ENCODE results near the gene ZNF280B. TPM values are rescaled to one million over a fixed set of nuclear protein-coding genes. Genes with fewer than 3 reads are reported as not detected.

The ZNF280B gene
- total and polyA plus RNA-seq, 2 donors (not counting 1 experiment from before 2014, with no cell fraction given): 0.67 to 3.5 TPM

- H3K9ac ChIP-seq (ENCODE audit: low read length): no peak overlapping the region
- H3K27ac ChIP-seq (ENCODE audit: low read length in 2 of 2): no peak overlapping the region
- ATAC-seq (ENCODE audit: low read depth): no peak
- POLR2A ChIA-PET: no interaction called here
- peaks cover 8 to 10% of the 10 kb centered on the region in 2 donors for H3K4me1 ChIP-seq (ENCODE audit: control insufficient read depth in 2 of 2, insufficient read depth in 2 of 2, low read length in 2 of 2)
- Mint-ChIP-seq H3K4me3 (no peak overlapping the region), H3K27me3 (no peaks in the 10 kb centered on the region), H3K4me1 (peaks cover 13% of the 10 kb centered on the region), H3K9me3 (ENCODE audit: insufficient read depth) (no peaks in the 10 kb centered on the region), H3K27ac (no peak overlapping the region)
- CTCF ChIA-PET: interaction anchor here (0.7 to 2.1 kb wide), 3 partner anchors 92 to 203 kb away, joined by 3 to 9 read pairs (median 3); no protein-coding TSS in a partner anchor
- no peak overlapping the region for H2AFZ ChIP-seq (ENCODE audit: insufficient read depth, low read depth, low read length, poor library complexity, severe bottlenecking)
- WGBS (ENCODE audit: insufficient coverage): 94% methylated on average over 6 of the region's 9 CpGs
- no peak for DNase-seq
- intact Hi-C loops (cut with micrococcal nuclease): no loop called here
- TF ChIP-seq CTCF (IDR thresholded peaks at IDR 0.05) (no peak), EZH2 (IDR thresholded peaks at IDR 0.05; ENCODE audit: borderline replicate concordance, insufficient read depth, low read depth, low read length, poor library complexity, severe bottlenecking) (no peak)
- no peaks in the 10 kb centered on the region for H4K20me1 ChIP-seq (ENCODE audit: control insufficient read depth, insufficient read depth, low read length, poor library complexity, severe bottlenecking)
- H3K36me3 ChIP-seq (replicated peaks in 1 of 2; ENCODE audit: control extremely low read depth in 1 of 2, control insufficient read depth in 1 of 2, extremely low read depth in 1 of 2, insufficient read depth in 2 of 2, low read length in 1 of 2): no peaks in the 10 kb centered on the region
- H3K4me2 ChIP-seq (replicated peaks; ENCODE audit: low read depth, low read length, poor library complexity, severe bottlenecking): no peak overlapping the region
- no peaks in the 10 kb centered on the region for H3K27me3 ChIP-seq (replicated peaks in 1 of 4; ENCODE audit: control extremely low read depth in 1 of 4, control insufficient read depth in 3 of 4, insufficient read depth in 4 of 4, low read length in 3 of 4)
- H3K4me3 ChIP-seq (ENCODE audit: control extremely low read depth in 1 of 5, extremely low read depth in 1 of 5, insufficient read depth in 1 of 5, low read depth in 2 of 5, low read length in 4 of 5): no peak overlapping the region
- H3K9me3 ChIP-seq (ENCODE audit: control extremely low read depth in 1 of 3, control insufficient read depth in 2 of 3, insufficient read depth in 1 of 3, low read length in 2 of 3): peaks cover 0 to 17% (median 0%) of the 10 kb centered on the region in 3 donors
- no peaks in the 10 kb centered on the region for H3K79me2 ChIP-seq (ENCODE audit: control insufficient read depth, insufficient read depth, low read length)
These were observed 47.1 kb upstream of the ZNF280B start for GRCh38 chr22:22555596-22555995.

GRCh38 chr22:22554587-22555284, 46.2 kb upstream of the ZNF280B start:
- no peak overlapping the region for H3K27ac Mint-ChIP-seq
- H3K4me1 ChIP-seq (ENCODE audit: control insufficient read depth in 2 of 2, insufficient read depth in 2 of 2, low read length in 2 of 2): peaks cover 8 to 10% of the 10 kb centered on the region in 2 donors
- ATAC-seq (ENCODE audit: low read depth): no peak
- H3K4me3 Mint-ChIP-seq: no peak overlapping the region
- no peaks in the 10 kb centered on the region for H4K20me1 ChIP-seq (ENCODE audit: control insufficient read depth, insufficient read depth, low read length, poor library complexity, severe bottlenecking)
- no peak overlapping the region for H3K9ac ChIP-seq (ENCODE audit: low read length)
- no peak overlapping the region for H3K4me2 ChIP-seq (replicated peaks; ENCODE audit: low read depth, low read length, poor library complexity, severe bottlenecking)
- peaks cover 9% of the 10 kb centered on the region for H3K4me1 Mint-ChIP-seq
- no peaks in the 10 kb centered on the region for H3K27me3 Mint-ChIP-seq
- no peak for DNase-seq
- no peak overlapping the region for H3K4me3 ChIP-seq (ENCODE audit: control extremely low read depth in 1 of 5, extremely low read depth in 1 of 5, insufficient read depth in 1 of 5, low read depth in 2 of 5, low read length in 4 of 5)
- TF ChIP-seq CTCF (IDR thresholded peaks at IDR 0.05) (no peak), EZH2 (IDR thresholded peaks at IDR 0.05; ENCODE audit: borderline replicate concordance, insufficient read depth, low read depth, low read length, poor library complexity, severe bottlenecking) (no peak)
- no peak overlapping the region for H2AFZ ChIP-seq (ENCODE audit: insufficient read depth, low read depth, low read length, poor library complexity, severe bottlenecking)
- H3K9me3 ChIP-seq (ENCODE audit: control extremely low read depth in 1 of 3, control insufficient read depth in 2 of 3, insufficient read depth in 1 of 3, low read length in 2 of 3): peaks cover 0 to 17% (median 0%) of the 10 kb centered on the region in 3 donors
- intact Hi-C loops (cut with micrococcal nuclease): no loop called here
- WGBS (ENCODE audit: insufficient coverage): 93% methylated on average over 3 of the region's 4 CpGs
- H3K27me3 ChIP-seq (replicated peaks in 1 of 4; ENCODE audit: control extremely low read depth in 1 of 4, control insufficient read depth in 3 of 4, insufficient read depth in 4 of 4, low read length in 3 of 4): no peaks in the 10 kb centered on the region
- no peaks in the 10 kb centered on the region for H3K36me3 ChIP-seq (replicated peaks in 1 of 2; ENCODE audit: control extremely low read depth in 1 of 2, control insufficient read depth in 1 of 2, extremely low read depth in 1 of 2, insufficient read depth in 2 of 2, low read length in 1 of 2)
- H3K9me3 Mint-ChIP-seq (ENCODE audit: insufficient read depth): no peaks in the 10 kb centered on the region
- no peaks in the 10 kb centered on the region for H3K79me2 ChIP-seq (ENCODE audit: control insufficient read depth, insufficient read depth, low read length)
- POLR2A ChIA-PET: no interaction called here
- no peak overlapping the region for H3K27ac ChIP-seq (ENCODE audit: low read length in 2 of 2)
- CTCF ChIA-PET: interaction anchor here (0.9 to 2.1 kb wide), 7 partner anchors 10 to 202 kb away, joined by 3 to 9 read pairs (median 3); no protein-coding TSS in a partner anchor
